WTC11 (cell line): ENCODE results near the gene CSTPP1. TPM values are rescaled to one million over a fixed set of nuclear protein-coding genes. Genes with fewer than 3 reads are reported as not detected.
"Not testable (repeated sequence)": the region's sequence is repeated elsewhere in the genome, so short reads cannot be mapped to it uniquely, and the experiment has no call there.

ENCODE experiments used
- ATAC-seq: fragments of 200-7000 bp; cut with Tn5 transposase; 2 replicates; pipeline ENCODE4 v1.10.0; 2021; ENCODE audit warnings: mild to moderate bottlenecking, moderate library complexity
- CTCF ChIA-PET: fragments of 300-600 bp; sonication (Branson Sonifier 250); formaldehyde crosslinking; loops from one replicate; lab custom pipeline; 2021; ENCODE audit warnings: antibody characterized with exemption; lab: Charles Lee
- POLR2A ChIA-PET: fragments of 350-600 bp; sonication (Branson Sonifier 250); formaldehyde crosslinking; loops from one replicate; lab custom pipeline; 2021; ENCODE audit warnings: antibody characterized with exemption; lab: Charles Lee
- DNase-seq: peaks from one replicate; pipeline ENCODE4 v3.0.0; 2021; ENCODE audit warnings: low spot score
- H3K27ac Mint-ChIP-seq: 2 replicates; pipeline ENCODE4 v1.8.0; 2021; ENCODE audit warnings: mixed read lengths
- H3K27me3 Mint-ChIP-seq: 2 replicates; pipeline ENCODE4 v1.8.0; 2021; ENCODE audit warnings: low read depth, mild to moderate bottlenecking, moderate library complexity, mixed read lengths
- H3K36me3 Mint-ChIP-seq: 2 replicates; pipeline ENCODE4 v1.8.0; 2021; ENCODE audit warnings: mixed read lengths
- H3K4me1 Mint-ChIP-seq: 2 replicates; pipeline ENCODE4 v1.8.0; 2022; ENCODE audit warnings: mixed read lengths
- H3K4me3 Mint-ChIP-seq: 2 replicates; pipeline ENCODE4 v1.8.0; 2021; ENCODE audit warnings: mild to moderate bottlenecking, moderate library complexity, mixed read lengths
- H3K9me3 Mint-ChIP-seq: 2 replicates; pipeline ENCODE4 v1.8.0; 2021; ENCODE audit warnings: mixed read lengths
- ESRRA ChIP-seq: sonication (generic); formaldehyde crosslinking; IDR thresholded peaks from 2 replicates; pipeline ENCODE4 v1.8.1; 2022; ENCODE audit warnings: mild to moderate bottlenecking, missing genetic modification reagents, borderline replicate concordance
- ETV6 ChIP-seq: sonication (generic); formaldehyde crosslinking; IDR thresholded peaks from 2 replicates; pipeline ENCODE4 v1.8.1; 2022; ENCODE audit warnings: mild to moderate bottlenecking, missing genetic modification reagents
- GABPB1 ChIP-seq: sonication (generic); formaldehyde crosslinking; IDR thresholded peaks from 2 replicates; pipeline ENCODE4 v1.8.1; 2023; ENCODE audit warnings: mild to moderate bottlenecking, missing genetic modification reagents
- GRHL2 ChIP-seq: fragments of 250-450 bp; sonication (Bioruptor Pico); IDR thresholded peaks from 2 replicates; pipeline ENCODE4 v1.8.0; 2022; ENCODE audit warnings: mild to moderate bottlenecking, moderate library complexity; ENCODE audit not compliant: insufficient replicate concordance, severe bottlenecking
- HMGA2 ChIP-seq: fragments of 250-450 bp; sonication (Bioruptor Pico); IDR thresholded peaks from 2 replicates; pipeline ENCODE4 v1.4.0; 2021; ENCODE audit warnings: mild to moderate bottlenecking, moderate library complexity
- IRF2 ChIP-seq: sonication (generic); formaldehyde crosslinking; IDR thresholded peaks from 2 replicates; pipeline ENCODE4 v1.8.0; 2022; ENCODE audit warnings: low read depth, missing genetic modification reagents, borderline replicate concordance
- JUN ChIP-seq: sonication (generic); formaldehyde crosslinking; IDR thresholded peaks from 2 replicates; pipeline ENCODE4 v1.8.0; 2023; ENCODE audit warnings: mild to moderate bottlenecking, missing genetic modification reagents
- RELA ChIP-seq: sonication (generic); formaldehyde crosslinking; IDR thresholded peaks from 2 replicates; pipeline ENCODE4 v1.8.1; 2022; ENCODE audit warnings: missing genetic modification reagents, mild to moderate bottlenecking, borderline replicate concordance
- ZNF138 ChIP-seq: sonication (generic); formaldehyde crosslinking; conservative IDR thresholded peaks from 2 replicates; pipeline ENCODE4 v1.8.1; 2022; ENCODE audit warnings: mild to moderate bottlenecking, moderate library complexity, missing genetic modification reagents
- ZNF232 ChIP-seq: sonication (generic); formaldehyde crosslinking; IDR thresholded peaks from 2 replicates; pipeline ENCODE4 v1.8.0; 2022; ENCODE audit warnings: mild to moderate bottlenecking, missing genetic modification reagents
- total RNA-seq: library from RNA; stranded (reverse); gene quantifications from 3 replicates; pipeline ENCODE4 v1.2.3, GENCODE V29; 2021
- TF ChIP-seq, protein P1 (sequence below): fragments of 250-450 bp; sonication (Bioruptor Pico); conservative IDR thresholded peaks from 2 replicates; pipeline ENCODE4 v1.9.0; 2021; ENCODE audit warnings: mild to moderate bottlenecking
- TF ChIP-seq, protein P2 (sequence below): sonication (generic); formaldehyde crosslinking; IDR thresholded peaks from 2 replicates; pipeline ENCODE4 v1.8.1; 2023; ENCODE audit warnings: mild to moderate bottlenecking, moderate library complexity, missing genetic modification reagents
- TF ChIP-seq, protein P3 (sequence below): sonication (generic); formaldehyde crosslinking; IDR thresholded peaks from 2 replicates; pipeline ENCODE4 v1.8.0; 2023; ENCODE audit warnings: missing genetic modification reagents, mild to moderate bottlenecking, borderline replicate concordance
- TF ChIP-seq, protein P4 (sequence below): fragments of 200-600 bp; IDR thresholded peaks from 2 replicates; pipeline ENCODE4 v1.8.0; 2022; ENCODE audit warnings: antibody characterized with exemption
- TF ChIP-seq, protein P5 (sequence below): fragments of 250-450 bp; sonication (Bioruptor Pico); IDR thresholded peaks from 2 replicates; pipeline ENCODE4 v1.9.0; 2021; ENCODE audit warnings: mild to moderate bottlenecking
- TF ChIP-seq, protein P6 (sequence below): sonication (generic); formaldehyde crosslinking; IDR thresholded peaks from 2 replicates; pipeline ENCODE4 v1.8.1; 2023; ENCODE audit warnings: mild to moderate bottlenecking, missing genetic modification reagents

The CSTPP1 gene
- total RNA-seq, 1 experiment from 2014 or later, result 23.6 TPM

DNA sequence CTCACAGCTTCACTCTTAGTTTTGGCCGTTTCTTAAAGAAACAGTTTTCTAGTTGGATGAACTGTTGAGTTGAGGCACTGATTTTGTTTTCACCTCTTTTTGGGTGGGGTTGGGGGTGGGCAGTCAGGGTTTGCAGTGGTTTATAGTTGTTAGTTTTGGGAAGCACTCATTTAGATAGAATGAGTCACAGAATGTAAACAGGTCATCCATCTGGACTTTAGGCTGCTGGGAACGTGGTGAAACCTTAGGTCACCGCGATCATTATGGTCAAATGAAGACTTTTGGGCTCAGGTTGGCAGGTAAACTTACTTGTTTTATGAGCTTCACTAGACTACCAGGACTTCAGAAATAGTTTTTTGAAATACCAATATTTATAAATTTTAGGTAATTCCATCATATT lies 48.4 kb downstream of the CSTPP1 start (continued):
- TF ChIP-seq, protein P1, sequence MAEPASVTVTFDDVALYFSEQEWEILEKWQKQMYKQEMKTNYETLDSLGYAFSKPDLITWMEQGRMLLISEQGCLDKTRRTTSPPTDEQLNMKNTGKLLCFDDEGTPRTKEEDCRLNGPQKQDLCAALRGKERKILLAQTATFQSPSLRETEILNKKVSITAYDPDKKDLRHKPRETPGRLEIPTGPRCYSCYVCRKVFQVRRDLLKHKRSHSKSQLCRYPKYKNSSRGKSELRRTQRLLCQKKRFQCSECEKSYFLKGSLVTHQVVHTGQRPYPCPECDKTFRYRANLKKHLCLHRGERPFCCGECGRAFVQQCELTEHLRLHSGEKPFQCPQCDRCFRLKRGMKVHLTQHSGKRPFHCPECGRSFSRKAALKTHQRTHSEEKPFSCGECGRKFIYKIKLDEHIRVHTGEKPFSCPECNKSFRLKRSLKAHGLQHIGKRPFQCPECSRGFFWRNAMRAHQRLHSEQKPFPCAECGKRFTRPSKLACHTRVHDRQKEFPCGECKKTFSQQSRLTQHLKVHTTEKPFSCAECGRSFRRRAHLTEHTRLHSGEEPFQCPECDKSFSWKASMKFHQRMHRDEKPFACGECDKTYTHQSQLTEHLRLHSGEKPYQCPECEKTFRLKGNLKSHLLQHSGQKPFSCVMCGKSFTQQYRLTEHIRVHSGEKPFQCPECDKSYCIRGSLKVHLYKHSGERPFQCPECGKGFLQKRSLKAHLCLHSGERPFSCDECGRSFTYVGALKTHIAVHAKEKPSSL (CRISPR knock-in tag), result no peak
- TF ChIP-seq RELA (no peak), ESRRA (CRISPR knock-in tag) (no peak), HMGA2 (CRISPR knock-in tag) (no peak), JUN (CRISPR knock-in tag) (no peak), ZNF232 (CRISPR knock-in tag) (no peak), GRHL2 (CRISPR knock-in tag) (no peak), GABPB1 (CRISPR knock-in tag) (no peak)
- TF ChIP-seq, protein P2, sequence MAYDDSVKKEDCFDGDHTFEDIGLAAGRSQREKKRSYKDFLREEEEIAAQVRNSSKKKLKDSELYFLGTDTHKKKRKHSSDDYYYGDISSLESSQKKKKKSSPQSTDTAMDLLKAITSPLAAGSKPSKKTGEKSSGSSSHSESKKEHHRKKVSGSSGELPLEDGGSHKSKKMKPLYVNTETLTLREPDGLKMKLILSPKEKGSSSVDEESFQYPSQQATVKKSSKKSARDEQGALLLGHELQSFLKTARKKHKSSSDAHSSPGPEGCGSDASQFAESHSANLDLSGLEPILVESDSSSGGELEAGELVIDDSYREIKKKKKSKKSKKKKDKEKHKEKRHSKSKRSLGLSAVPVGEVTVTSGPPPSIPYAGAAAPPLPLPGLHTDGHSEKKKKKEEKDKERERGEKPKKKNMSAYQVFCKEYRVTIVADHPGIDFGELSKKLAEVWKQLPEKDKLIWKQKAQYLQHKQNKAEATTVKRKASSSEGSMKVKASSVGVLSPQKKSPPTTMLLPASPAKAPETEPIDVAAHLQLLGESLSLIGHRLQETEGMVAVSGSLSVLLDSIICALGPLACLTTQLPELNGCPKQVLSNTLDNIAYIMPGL (CRISPR knock-in tag), result no peak
- TF ChIP-seq, protein P3, sequence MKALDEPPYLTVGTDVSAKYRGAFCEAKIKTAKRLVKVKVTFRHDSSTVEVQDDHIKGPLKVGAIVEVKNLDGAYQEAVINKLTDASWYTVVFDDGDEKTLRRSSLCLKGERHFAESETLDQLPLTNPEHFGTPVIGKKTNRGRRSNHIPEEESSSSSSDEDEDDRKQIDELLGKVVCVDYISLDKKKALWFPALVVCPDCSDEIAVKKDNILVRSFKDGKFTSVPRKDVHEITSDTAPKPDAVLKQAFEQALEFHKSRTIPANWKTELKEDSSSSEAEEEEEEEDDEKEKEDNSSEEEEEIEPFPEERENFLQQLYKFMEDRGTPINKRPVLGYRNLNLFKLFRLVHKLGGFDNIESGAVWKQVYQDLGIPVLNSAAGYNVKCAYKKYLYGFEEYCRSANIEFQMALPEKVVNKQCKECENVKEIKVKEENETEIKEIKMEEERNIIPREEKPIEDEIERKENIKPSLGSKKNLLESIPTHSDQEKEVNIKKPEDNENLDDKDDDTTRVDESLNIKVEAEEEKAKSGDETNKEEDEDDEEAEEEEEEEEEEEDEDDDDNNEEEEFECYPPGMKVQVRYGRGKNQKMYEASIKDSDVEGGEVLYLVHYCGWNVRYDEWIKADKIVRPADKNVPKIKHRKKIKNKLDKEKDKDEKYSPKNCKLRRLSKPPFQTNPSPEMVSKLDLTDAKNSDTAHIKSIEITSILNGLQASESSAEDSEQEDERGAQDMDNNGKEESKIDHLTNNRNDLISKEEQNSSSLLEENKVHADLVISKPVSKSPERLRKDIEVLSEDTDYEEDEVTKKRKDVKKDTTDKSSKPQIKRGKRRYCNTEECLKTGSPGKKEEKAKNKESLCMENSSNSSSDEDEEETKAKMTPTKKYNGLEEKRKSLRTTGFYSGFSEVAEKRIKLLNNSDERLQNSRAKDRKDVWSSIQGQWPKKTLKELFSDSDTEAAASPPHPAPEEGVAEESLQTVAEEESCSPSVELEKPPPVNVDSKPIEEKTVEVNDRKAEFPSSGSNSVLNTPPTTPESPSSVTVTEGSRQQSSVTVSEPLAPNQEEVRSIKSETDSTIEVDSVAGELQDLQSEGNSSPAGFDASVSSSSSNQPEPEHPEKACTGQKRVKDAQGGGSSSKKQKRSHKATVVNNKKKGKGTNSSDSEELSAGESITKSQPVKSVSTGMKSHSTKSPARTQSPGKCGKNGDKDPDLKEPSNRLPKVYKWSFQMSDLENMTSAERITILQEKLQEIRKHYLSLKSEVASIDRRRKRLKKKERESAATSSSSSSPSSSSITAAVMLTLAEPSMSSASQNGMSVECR (CRISPR knock-in tag), result no peak

DNA sequence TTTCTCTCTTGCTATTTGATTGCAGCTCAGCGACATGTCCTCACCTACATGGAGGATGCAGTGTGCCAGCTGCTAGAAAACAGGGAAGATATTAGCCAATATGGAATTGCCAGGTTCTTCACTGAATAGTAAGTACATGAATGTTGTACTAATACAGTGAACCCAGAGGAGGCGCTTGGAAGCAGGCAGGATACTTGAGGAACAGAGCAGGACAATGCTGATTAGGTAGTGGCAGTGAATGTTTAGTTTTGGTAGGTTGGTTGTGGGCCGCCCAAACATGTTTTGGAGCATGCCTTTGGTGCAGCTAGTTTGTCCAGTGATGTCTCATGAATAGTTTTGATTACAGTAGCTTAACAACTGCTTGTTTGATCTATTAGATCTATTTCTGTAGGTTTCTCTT lies 50.6 kb downstream of the CSTPP1 start:
- H3K36me3 Mint-ChIP-seq, result peaks cover 14% of the 10 kb centered on the region
- ChIA-PET POLR2A (no interaction called here), CTCF (interaction anchor here (1.8 kb wide), 1 partner anchor 166 kb away, joined by 7 read pairs; no protein-coding TSS in a partner anchor)
- no peaks in the 10 kb centered on the region for H3K4me1 Mint-ChIP-seq
- H3K27ac Mint-ChIP-seq, result no peak overlapping the region
- DNase-seq, result no peak
- peaks cover 6% of the 10 kb centered on the region for H3K9me3 Mint-ChIP-seq
- TF ChIP-seq, protein P2 (CRISPR knock-in tag), result no peak
- TF ChIP-seq ETV6 (CRISPR knock-in tag) (no peak), IRF2 (CRISPR knock-in tag) (no peak), ZNF138 (CRISPR knock-in tag) (no peak)
- TF ChIP-seq, protein P4, sequence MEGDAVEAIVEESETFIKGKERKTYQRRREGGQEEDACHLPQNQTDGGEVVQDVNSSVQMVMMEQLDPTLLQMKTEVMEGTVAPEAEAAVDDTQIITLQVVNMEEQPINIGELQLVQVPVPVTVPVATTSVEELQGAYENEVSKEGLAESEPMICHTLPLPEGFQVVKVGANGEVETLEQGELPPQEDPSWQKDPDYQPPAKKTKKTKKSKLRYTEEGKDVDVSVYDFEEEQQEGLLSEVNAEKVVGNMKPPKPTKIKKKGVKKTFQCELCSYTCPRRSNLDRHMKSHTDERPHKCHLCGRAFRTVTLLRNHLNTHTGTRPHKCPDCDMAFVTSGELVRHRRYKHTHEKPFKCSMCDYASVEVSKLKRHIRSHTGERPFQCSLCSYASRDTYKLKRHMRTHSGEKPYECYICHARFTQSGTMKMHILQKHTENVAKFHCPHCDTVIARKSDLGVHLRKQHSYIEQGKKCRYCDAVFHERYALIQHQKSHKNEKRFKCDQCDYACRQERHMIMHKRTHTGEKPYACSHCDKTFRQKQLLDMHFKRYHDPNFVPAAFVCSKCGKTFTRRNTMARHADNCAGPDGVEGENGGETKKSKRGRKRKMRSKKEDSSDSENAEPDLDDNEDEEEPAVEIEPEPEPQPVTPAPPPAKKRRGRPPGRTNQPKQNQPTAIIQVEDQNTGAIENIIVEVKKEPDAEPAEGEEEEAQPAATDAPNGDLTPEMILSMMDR, result no peak
- TF ChIP-seq, protein P5, sequence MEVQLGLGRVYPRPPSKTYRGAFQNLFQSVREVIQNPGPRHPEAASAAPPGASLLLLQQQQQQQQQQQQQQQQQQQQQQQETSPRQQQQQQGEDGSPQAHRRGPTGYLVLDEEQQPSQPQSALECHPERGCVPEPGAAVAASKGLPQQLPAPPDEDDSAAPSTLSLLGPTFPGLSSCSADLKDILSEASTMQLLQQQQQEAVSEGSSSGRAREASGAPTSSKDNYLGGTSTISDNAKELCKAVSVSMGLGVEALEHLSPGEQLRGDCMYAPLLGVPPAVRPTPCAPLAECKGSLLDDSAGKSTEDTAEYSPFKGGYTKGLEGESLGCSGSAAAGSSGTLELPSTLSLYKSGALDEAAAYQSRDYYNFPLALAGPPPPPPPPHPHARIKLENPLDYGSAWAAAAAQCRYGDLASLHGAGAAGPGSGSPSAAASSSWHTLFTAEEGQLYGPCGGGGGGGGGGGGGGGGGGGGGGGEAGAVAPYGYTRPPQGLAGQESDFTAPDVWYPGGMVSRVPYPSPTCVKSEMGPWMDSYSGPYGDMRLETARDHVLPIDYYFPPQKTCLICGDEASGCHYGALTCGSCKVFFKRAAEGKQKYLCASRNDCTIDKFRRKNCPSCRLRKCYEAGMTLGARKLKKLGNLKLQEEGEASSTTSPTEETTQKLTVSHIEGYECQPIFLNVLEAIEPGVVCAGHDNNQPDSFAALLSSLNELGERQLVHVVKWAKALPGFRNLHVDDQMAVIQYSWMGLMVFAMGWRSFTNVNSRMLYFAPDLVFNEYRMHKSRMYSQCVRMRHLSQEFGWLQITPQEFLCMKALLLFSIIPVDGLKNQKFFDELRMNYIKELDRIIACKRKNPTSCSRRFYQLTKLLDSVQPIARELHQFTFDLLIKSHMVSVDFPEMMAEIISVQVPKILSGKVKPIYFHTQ (CRISPR knock-in tag), result no peak
- TF ChIP-seq, protein P6, sequence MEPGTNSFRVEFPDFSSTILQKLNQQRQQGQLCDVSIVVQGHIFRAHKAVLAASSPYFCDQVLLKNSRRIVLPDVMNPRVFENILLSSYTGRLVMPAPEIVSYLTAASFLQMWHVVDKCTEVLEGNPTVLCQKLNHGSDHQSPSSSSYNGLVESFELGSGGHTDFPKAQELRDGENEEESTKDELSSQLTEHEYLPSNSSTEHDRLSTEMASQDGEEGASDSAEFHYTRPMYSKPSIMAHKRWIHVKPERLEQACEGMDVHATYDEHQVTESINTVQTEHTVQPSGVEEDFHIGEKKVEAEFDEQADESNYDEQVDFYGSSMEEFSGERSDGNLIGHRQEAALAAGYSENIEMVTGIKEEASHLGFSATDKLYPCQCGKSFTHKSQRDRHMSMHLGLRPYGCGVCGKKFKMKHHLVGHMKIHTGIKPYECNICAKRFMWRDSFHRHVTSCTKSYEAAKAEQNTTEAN (CRISPR knock-in tag), result no peak
- no peaks in the 10 kb centered on the region for H3K27me3 Mint-ChIP-seq
- ATAC-seq, result peak; percentile 81
- no peak overlapping the region for H3K4me3 Mint-ChIP-seq

DNA sequence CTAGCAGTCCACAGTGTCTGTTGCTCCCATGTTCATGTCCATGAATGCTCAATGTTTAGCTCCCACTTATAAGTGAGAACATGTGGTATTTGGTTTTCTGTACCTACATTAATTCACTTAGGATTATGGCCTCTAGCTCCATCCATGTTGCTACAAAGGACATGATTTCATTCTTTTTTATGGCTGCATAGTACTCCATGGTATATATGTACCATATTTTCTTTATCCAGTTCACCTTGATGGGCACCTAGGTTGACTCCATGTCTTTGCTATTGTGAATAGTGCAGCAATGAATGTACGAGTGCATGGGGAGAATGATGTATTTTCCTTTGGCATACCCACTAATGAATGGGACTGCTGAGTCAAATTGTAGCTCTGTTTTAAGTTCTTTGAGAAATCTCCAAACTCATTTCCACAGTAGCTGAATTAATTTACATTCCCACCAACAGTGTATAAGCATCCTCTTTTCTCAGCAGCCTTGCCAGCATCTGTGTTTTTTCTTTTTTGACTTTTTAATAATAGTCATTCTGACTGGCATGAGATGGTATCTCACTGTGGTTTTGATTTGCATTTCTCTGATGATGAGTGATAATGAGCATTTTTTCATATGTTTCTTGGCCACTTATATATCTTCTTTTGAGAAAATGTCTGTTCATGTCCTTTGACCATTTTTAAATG lies 53.4 kb downstream of the CSTPP1 start:
- H3K4me3 Mint-ChIP-seq, ATAC-seq, H3K4me1 Mint-ChIP-seq, H3K27me3 Mint-ChIP-seq, DNase-seq, POLR2A ChIA-PET, H3K27ac Mint-ChIP-seq: not testable (repeated sequence)
- Mint-ChIP-seq H3K9me3 (peaks cover 17% of the 10 kb centered on the region), H3K36me3 (peaks cover 31% of the 10 kb centered on the region)
- CTCF ChIA-PET, result interaction anchor here (1.7 kb wide), 1 partner anchor 163 kb away, joined by 8 read pairs; no protein-coding TSS in a partner anchor
